GM12878 (cell line): ENCODE measurements around the gene NUMBL. TPM values are rescaled to one million over a fixed set of nuclear protein-coding genes. Genes with fewer than 3 reads are reported as not detected.

Experiments used
- ATAC-seq: fragments of 200-7000 bp; cut with Tn5 transposase; 3 replicates; pipeline ENCODE4 v1.9.1; 2020; ENCODE audit warnings: mild to moderate bottlenecking, moderate library complexity
- BruUV-seq: library from RNA; stranded (reverse); fragments of 400-500 nt; replicated peaks from 2 replicates; lab custom pipeline; 2021; lab: Mats Ljungman, UMichigan
- CTCF ChIA-PET: fragments of 300-600 bp; sonication (Branson Sonifier 250); formaldehyde crosslinking; extraction: SDS; loops from one replicate; lab custom pipeline; 2021; ENCODE audit warnings: inconsistent platforms; lab: Yijun Ruan, JAX
- POLR2A ChIA-PET: fragments of 350-600 bp; formaldehyde crosslinking; extraction: SDS; loops from one replicate; lab custom pipeline; 2021; ENCODE audit warnings: inconsistent platforms; lab: Charles Lee
- RAD21 ChIA-PET: fragments of 300-600 bp; sonication (Branson Sonifier 250); formaldehyde crosslinking; loops from one replicate; lab custom pipeline; 2023; ENCODE audit warnings: antibody characterized with exemption; ENCODE audit not compliant: unreplicated experiment; lab: Charles Lee
- SMC1A ChIA-PET: fragments of 300-600 bp; sonication (Branson Sonifier 250); formaldehyde crosslinking; loops from one replicate; lab custom pipeline; 2023; ENCODE audit not compliant: unreplicated experiment, uncharacterized antibody; lab: Charles Lee
- DNase-seq: peaks from one replicate; pipeline ENCODE4 v3.0.0-alpha.2; 2011; ENCODE audit warnings: low read depth, low spot score
- FAIRE-seq: peaks from 3 replicates; lab custom pipeline; 2011; peaks lifted over from hg19 to GRCh38; lab: Jason Lieb, UNC
- H2AFZ ChIP-seq: 2 replicates; pipeline ENCODE4 v1.6.0; 2011; ENCODE audit warnings: low read depth, low read length, control low read depth; ENCODE audit not compliant: control insufficient read depth
- H3K27ac ChIP-seq: 2 replicates; pipeline ENCODE4 v1.5.1; 2011; ENCODE audit warnings: control low read depth; ENCODE audit not compliant: control insufficient read depth, insufficient read depth
- H3K27me3 ChIP-seq, 2 experiments: replicated peaks in 1 of 2; 2 replicates each; pipeline versions ENCODE4 v1.6.0 to v1.6.1; 2011; ENCODE audit warnings: low read length in 1 of 2; ENCODE audit not compliant: control insufficient read depth in 2 of 2, insufficient read depth in 2 of 2
- H3K36me3 ChIP-seq, 2 experiments: 2 replicates each; pipeline ENCODE4 v1.5.1; 2011; ENCODE audit warnings: low read length in 1 of 2; ENCODE audit not compliant: control insufficient read depth in 2 of 2, insufficient read depth in 2 of 2
- H3K4me1 ChIP-seq: 2 replicates; pipeline ENCODE4 v1.6.1; 2011; ENCODE audit warnings: mild to moderate bottlenecking, low read length, moderate library complexity, mixed read lengths; ENCODE audit not compliant: control insufficient read depth, insufficient read depth
- H3K4me2 ChIP-seq: 2 replicates; pipeline ENCODE4 v1.6.0; 2011; ENCODE audit warnings: control low read depth; ENCODE audit not compliant: control insufficient read depth, insufficient read depth
- H3K4me3 ChIP-seq: fragments of 200-600 bp; sonication (generic); 2 replicates; pipeline ENCODE4 v1.5.1; 2016
- H3K79me2 ChIP-seq: 2 replicates; pipeline ENCODE4 v1.6.0; 2011; ENCODE audit warnings: low read length; ENCODE audit not compliant: control insufficient read depth, insufficient read depth
- H3K9ac ChIP-seq: 2 replicates; pipeline ENCODE4 v1.8.0; 2011; ENCODE audit warnings: low read length, control low read depth, mixed read lengths; ENCODE audit not compliant: control insufficient read depth, insufficient read depth
- H3K9me3 ChIP-seq: replicated peaks from 3 replicates; pipeline ENCODE4 v1.5.1; 2011; ENCODE audit warnings: mild to moderate bottlenecking, low read length; ENCODE audit not compliant: control insufficient read depth, insufficient read depth
- H4K20me1 ChIP-seq: 2 replicates; pipeline ENCODE4 v1.6.0; 2011; ENCODE audit not compliant: control insufficient read depth, insufficient read depth
- ASH2L ChIP-seq: fragments of 300-600, 200-600 bp; sonication (generic); IDR thresholded peaks from 2 replicates; pipeline ENCODE4 v1.6.1; 2017; ENCODE audit warnings: low read depth, mild to moderate bottlenecking, borderline replicate concordance
- IKZF2 ChIP-seq, 2 experiments: fragments of 450-650 bp; IDR thresholded peaks; 2 replicates each; pipeline ENCODE4 v1.6.1; 2017; ENCODE audit warnings: mild to moderate bottlenecking in 2 of 2, moderate library complexity in 2 of 2
- KDM1A ChIP-seq: fragments of 200-600 bp; sonication (generic); IDR thresholded peaks from 2 replicates; pipeline ENCODE4 v1.6.1; 2016; ENCODE audit warnings: borderline replicate concordance
- LARP7 ChIP-seq: fragments of 450-650 bp; IDR thresholded peaks from 2 replicates; pipeline ENCODE4 v1.6.1; 2017; ENCODE audit warnings: mild to moderate bottlenecking
- MTA3 ChIP-seq: IDR thresholded peaks from 2 replicates; pipeline ENCODE4 v1.6.1; 2012; ENCODE audit warnings: low read length, inconsistent platforms, borderline replicate concordance
- MYC ChIP-seq: IDR thresholded peaks from 2 replicates; pipeline ENCODE4 v1.6.1; 2011; ENCODE audit warnings: mild to moderate bottlenecking, low read length, moderate library complexity, inconsistent platforms; ENCODE audit not compliant: insufficient read depth, insufficient replicate concordance, insufficient read length, severe bottlenecking
- NFXL1 ChIP-seq: fragments of 450-650 bp; IDR thresholded peaks from 2 replicates; pipeline ENCODE4 v1.6.1; 2017; ENCODE audit warnings: antibody characterized with exemption, mild to moderate bottlenecking, borderline replicate concordance
- NFYA ChIP-seq: IDR thresholded peaks from 2 replicates; pipeline ENCODE4 v1.6.1; 2011; ENCODE audit warnings: low read depth, mild to moderate bottlenecking, low read length, improper control_type of control experiment, borderline replicate concordance
- NR2C1 ChIP-seq: fragments of 450-650 bp; IDR thresholded peaks from 2 replicates; pipeline ENCODE4 v1.6.1; 2017; ENCODE audit warnings: antibody characterized with exemption, mild to moderate bottlenecking, moderate library complexity
- SREBF1 ChIP-seq: IDR thresholded peaks from 2 replicates; pipeline ENCODE4 v1.6.1; 2012; ENCODE audit warnings: mild to moderate bottlenecking, low read length
- ZNF622 ChIP-seq: fragments of 450-650 bp; IDR thresholded peaks from 2 replicates; pipeline ENCODE4 v1.6.1; 2017; ENCODE audit warnings: mild to moderate bottlenecking, inconsistent platforms
- ZSCAN29 ChIP-seq: fragments of 450-650 bp; IDR thresholded peaks from 2 replicates; pipeline ENCODE4 v1.6.1; 2017; ENCODE audit warnings: mild to moderate bottlenecking, moderate library complexity
- WGBS: methylation state at CpG from one replicate; pipeline ENCODE4 v1.1.6; 2016; ENCODE audit warnings: low lambda C conversion rate; ENCODE audit not compliant: insufficient replicate concordance, insufficient coverage; ENCODE audit errors: missing lambda C conversion rate; 5-methylcytosine and 5-hydroxymethylcytosine counted together
- in situ Hi-C: fragments of 300-500 bp; cut with MboI; formaldehyde crosslinking; loops from 9 replicates; pipeline ENCODE4 v1.14.3; 2018; ENCODE audit warnings: mixed read lengths
- intact Hi-C: fragments of 100-400 bp; cut with micrococcal nuclease; formaldehyde crosslinking; loops from one replicate; pipeline ENCODE4 v1.14.2; 2022; ENCODE audit not compliant: unreplicated experiment
- polyA plus RNA-seq, 11 experiments: library from polyadenylated mRNA; depleted of rRNA in 4 of 11; unstranded in 6 of 11; stranded (reverse) in 5 of 11; fragments of >200 nt; fragmentation: Nextera tagmentation in 4 of 11; fragmentation: Illumina TruSeq in 1 of 11; extraction: Ambion mirVana in 4 of 11; extraction: Trizol in 1 of 11; gene quantifications; 1 replicate in 1 of 11; 2 replicates in 10 of 11; pipeline versions ENCODE4 v1.2.1 to v1.2.3, GENCODE V29; 2011 to 2016; ENCODE audit warnings: inconsistent platforms in 2 of 11, missing spikeins in 2 of 11, low read depth in 1 of 11
- total RNA-seq, 4 experiments: library from RNA; depleted of rRNA in 3 of 4; stranded (reverse); fragments of >200 nt in 3 of 4; fragmentation: Illumina TruSeq in 1 of 4; extraction: Trizol in 1 of 4; gene quantifications; 2 replicates each; pipeline versions ENCODE4 v1.2.1 to v1.2.3, GENCODE V29; 2013 to 2021
- TF ChIP-seq, protein P1 (sequence below): fragments of 450-650 bp; IDR thresholded peaks from 2 replicates; pipeline ENCODE4 v1.6.1; 2018; ENCODE audit warnings: borderline replicate concordance, mild to moderate bottlenecking; ENCODE audit not compliant: partially characterized antibody
- TF ChIP-seq, protein P2 (sequence below): fragments of 450-650 bp; IDR thresholded peaks from 2 replicates; pipeline ENCODE4 v1.6.1; 2017; ENCODE audit warnings: low read depth, mild to moderate bottlenecking, moderate library complexity
- TF ChIP-seq, protein P3 (sequence below): fragments of 450-650 bp; IDR thresholded peaks from 2 replicates; pipeline ENCODE4 v1.6.1; 2017; ENCODE audit warnings: antibody characterized with exemption, mild to moderate bottlenecking, moderate library complexity

Gene NUMBL
- total and polyA plus RNA-seq, 10 of the 15 experiments (the other 5 are each of a cell fraction or from before 2014, with no cell fraction given), result 0.16 to 9.4 (median 1.9) TPM

DNA sequence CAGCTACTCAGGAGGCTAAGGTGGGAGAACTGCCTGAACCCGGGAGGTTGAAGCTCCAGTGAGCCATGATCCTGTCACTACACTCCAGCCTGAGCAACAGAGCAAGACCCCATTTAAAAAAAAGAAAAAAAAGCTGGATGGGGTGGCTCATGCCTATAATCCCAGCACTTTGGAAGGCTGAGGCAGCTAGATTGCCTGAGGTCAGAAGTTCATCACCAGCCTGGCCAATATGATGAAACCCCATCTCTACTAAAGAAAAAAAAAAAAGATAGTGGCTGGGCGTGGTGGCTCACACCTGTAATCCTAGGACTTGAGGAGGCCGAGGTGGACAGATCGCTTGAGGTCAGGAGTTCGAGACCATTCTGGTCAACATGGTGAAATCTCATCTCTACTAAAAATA lies 74.3 kb downstream of the NUMBL start:
- no TSS peak for BruUV-seq
- Histone ChIP-seq H3K4me3 (no peak overlapping the region), H3K36me3 (no peaks in the 10 kb centered on the region), H3K79me2 (no peaks in the 10 kb centered on the region), H3K4me1 (peaks cover 4% of the 10 kb centered on the region; the same call in 1 of the 2 replicates), H3K9ac (no peak overlapping the region), H2AFZ (no peak overlapping the region), H3K27me3 (no peaks in the 10 kb centered on the region; a peak in 1 of 4 replicates), H4K20me1 (no peaks in the 10 kb centered on the region), H3K9me3 (no peaks in the 10 kb centered on the region; the same call in 2 of the 3 replicates), H3K4me2 (no peak overlapping the region), H3K27ac (no peak overlapping the region)
- WGBS, result 69% methylated on average over 5 of the region's 5 CpGs
- POLR2A ChIA-PET, result interaction anchor here (0.6 to 3.9 kb wide), 3 partner anchors 11 to 577 kb away, joined by 3 to 24 read pairs (median 3); no protein-coding TSS in a partner anchor
- intact Hi-C loops, result no loop called here
- FAIRE-seq, result no peak
- in situ Hi-C loops, result no loop called here
- CTCF ChIA-PET, result interaction anchor here (1.5 to 2.8 kb wide), 2 partner anchors 12 to 19 kb away, joined by 5 to 26 read pairs; no protein-coding TSS in a partner anchor
- SMC1A ChIA-PET, result no interaction called here
- ATAC-seq, result no peak
- TF ChIP-seq ZNF622, result no peak
- no peak for TF ChIP-seq IKZF2 (IDR thresholded peaks at IDR 0.05)
- no peak for TF ChIP-seq ASH2L
- no peak for TF ChIP-seq ZSCAN29
- TF ChIP-seq, protein P1, sequence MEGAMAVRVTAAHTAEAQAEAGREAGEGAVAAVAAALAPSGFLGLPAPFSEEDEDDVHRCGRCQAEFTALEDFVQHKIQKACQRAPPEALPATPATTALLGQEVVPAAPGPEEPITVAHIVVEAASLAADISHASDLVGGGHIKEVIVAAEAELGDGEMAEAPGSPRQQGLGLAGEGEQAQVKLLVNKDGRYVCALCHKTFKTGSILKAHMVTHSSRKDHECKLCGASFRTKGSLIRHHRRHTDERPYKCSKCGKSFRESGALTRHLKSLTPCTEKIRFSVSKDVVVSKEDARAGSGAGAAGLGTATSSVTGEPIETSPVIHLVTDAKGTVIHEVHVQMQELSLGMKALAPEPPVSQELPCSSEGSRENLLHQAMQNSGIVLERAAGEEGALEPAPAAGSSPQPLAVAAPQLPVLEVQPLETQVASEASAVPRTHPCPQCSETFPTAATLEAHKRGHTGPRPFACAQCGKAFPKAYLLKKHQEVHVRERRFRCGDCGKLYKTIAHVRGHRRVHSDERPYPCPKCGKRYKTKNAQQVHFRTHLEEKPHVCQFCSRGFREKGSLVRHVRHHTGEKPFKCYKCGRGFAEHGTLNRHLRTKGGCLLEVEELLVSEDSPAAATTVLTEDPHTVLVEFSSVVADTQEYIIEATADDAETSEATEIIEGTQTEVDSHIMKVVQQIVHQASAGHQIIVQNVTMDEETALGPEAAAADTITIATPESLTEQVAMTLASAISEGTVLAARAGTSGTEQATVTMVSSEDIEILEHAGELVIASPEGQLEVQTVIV, result no peak
- TF ChIP-seq NFXL1, result no peak
- TF ChIP-seq, protein P2, sequence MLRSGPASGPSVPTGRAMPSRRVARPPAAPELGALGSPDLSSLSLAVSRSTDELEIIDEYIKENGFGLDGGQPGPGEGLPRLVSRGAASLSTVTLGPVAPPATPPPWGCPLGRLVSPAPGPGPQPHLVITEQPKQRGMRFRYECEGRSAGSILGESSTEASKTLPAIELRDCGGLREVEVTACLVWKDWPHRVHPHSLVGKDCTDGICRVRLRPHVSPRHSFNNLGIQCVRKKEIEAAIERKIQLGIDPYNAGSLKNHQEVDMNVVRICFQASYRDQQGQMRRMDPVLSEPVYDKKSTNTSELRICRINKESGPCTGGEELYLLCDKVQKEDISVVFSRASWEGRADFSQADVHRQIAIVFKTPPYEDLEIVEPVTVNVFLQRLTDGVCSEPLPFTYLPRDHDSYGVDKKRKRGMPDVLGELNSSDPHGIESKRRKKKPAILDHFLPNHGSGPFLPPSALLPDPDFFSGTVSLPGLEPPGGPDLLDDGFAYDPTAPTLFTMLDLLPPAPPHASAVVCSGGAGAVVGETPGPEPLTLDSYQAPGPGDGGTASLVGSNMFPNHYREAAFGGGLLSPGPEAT, result no peak
- TF ChIP-seq KDM1A, result no peak
- TF ChIP-seq MTA3, result no peak
- no peak for TF ChIP-seq SREBF1
- TF ChIP-seq NFYA, result no peak
- TF ChIP-seq MYC, result no peak
- TF ChIP-seq, protein P3, sequence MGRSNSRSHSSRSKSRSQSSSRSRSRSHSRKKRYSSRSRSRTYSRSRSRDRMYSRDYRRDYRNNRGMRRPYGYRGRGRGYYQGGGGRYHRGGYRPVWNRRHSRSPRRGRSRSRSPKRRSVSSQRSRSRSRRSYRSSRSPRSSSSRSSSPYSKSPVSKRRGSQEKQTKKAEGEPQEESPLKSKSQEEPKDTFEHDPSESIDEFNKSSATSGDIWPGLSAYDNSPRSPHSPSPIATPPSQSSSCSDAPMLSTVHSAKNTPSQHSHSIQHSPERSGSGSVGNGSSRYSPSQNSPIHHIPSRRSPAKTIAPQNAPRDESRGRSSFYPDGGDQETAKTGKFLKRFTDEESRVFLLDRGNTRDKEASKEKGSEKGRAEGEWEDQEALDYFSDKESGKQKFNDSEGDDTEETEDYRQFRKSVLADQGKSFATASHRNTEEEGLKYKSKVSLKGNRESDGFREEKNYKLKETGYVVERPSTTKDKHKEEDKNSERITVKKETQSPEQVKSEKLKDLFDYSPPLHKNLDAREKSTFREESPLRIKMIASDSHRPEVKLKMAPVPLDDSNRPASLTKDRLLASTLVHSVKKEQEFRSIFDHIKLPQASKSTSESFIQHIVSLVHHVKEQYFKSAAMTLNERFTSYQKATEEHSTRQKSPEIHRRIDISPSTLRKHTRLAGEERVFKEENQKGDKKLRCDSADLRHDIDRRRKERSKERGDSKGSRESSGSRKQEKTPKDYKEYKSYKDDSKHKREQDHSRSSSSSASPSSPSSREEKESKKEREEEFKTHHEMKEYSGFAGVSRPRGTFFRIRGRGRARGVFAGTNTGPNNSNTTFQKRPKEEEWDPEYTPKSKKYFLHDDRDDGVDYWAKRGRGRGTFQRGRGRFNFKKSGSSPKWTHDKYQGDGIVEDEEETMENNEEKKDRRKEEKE, result no peak
- TF ChIP-seq LARP7, result no peak
- no peak for TF ChIP-seq NR2C1
- DNase-seq, result no peak
- RAD21 ChIA-PET, result no interaction called here
